D721Med (cell line): ENCODE results near the gene CLDN17.

Experiments
- DNase-seq: peaks from one replicate; pipeline ENCODE4 v3.0.0; 2011; ENCODE audit warnings: low spot score; ENCODE audit not compliant: insufficient read length
- FAIRE-seq: peaks from 2 replicates; lab custom pipeline; 2011; peaks lifted over from hg19 to GRCh38; lab: Jason Lieb, UNC
- TF ChIP-seq, protein P1 (sequence below): IDR thresholded peaks from 2 replicates; pipeline ENCODE4 v1.5.1; 2012; ENCODE audit warnings: mild to moderate bottlenecking, control low read depth; ENCODE audit not compliant: insufficient read depth; ENCODE audit errors: missing control alignments

The CLDN17 gene

DNA sequence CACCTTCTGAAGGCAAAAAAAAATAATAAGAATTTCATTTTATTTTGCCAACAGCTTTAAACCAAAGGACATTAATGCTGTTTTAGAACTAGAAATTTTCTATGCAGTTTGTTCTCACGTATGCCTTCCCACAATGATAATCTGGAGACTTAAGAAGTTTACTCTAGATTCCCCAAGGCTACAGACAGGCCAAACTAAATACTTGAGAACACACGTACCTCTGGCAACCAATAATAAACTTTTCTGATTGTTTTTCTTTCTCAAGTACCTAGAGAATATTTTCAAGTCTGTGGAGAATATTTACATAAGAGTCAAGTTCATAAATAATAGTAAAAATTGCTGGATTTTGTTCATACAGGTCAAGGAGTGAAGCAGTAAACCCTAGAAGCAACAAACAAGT, 33.4 kb upstream of the CLDN17 start:
- TF ChIP-seq, protein P1, sequence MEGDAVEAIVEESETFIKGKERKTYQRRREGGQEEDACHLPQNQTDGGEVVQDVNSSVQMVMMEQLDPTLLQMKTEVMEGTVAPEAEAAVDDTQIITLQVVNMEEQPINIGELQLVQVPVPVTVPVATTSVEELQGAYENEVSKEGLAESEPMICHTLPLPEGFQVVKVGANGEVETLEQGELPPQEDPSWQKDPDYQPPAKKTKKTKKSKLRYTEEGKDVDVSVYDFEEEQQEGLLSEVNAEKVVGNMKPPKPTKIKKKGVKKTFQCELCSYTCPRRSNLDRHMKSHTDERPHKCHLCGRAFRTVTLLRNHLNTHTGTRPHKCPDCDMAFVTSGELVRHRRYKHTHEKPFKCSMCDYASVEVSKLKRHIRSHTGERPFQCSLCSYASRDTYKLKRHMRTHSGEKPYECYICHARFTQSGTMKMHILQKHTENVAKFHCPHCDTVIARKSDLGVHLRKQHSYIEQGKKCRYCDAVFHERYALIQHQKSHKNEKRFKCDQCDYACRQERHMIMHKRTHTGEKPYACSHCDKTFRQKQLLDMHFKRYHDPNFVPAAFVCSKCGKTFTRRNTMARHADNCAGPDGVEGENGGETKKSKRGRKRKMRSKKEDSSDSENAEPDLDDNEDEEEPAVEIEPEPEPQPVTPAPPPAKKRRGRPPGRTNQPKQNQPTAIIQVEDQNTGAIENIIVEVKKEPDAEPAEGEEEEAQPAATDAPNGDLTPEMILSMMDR, result no peak
- no peak for FAIRE-seq
- DNase-seq, result no peak

DNA sequence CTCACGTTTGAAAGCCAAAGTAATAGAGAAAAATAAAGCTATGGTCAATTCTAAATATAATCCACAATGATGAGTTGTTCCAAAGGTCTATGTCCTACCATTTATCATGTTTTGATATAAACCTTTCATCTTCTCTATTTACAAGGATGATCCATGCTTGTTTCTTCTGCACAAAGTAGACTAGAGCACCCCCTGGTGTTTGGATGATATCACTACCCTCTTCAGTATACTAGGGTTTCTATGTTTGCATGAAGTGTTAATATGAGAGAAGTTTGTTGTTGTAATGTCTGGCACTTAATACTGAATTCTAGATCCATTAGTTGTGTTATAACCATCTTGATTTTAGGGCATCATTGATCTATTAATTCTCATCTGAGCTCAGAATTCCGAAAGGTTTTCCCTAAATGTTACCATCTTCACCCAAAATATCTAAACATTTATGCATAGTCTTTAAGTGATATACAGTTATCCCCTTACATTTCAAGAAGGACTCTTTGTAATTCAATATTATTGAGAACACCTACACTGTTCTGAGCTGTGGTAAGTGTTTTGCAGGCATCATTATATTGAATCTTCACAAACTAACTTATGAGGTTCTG, 28.2 kb upstream of the CLDN17 start:
- DNase-seq, result no peak
- TF ChIP-seq, protein P1, result peak; percentile 71
- peak; percentile 88 for FAIRE-seq

DNA sequence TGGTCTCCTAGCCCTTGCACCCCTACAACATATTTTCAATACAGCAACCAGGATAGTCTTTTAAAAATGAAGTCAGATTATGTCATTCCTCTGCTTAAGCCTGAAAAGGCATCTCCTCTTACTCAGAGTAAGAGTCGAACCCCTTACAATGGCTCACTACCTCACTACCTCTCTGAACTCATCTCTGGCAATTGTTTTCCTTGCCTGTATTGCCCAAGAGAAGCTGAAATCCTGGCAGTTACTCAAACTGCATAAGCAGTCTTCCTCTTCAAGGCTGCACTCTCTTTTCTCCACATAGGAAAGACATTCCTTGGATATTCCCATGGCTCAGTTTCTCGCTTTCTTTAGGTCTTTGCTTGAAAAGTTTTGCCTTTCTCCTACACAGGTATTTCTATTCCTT, 26.6 kb upstream of the CLDN17 start:
- DNase-seq (no peak), FAIRE-seq (no peak)
- TF ChIP-seq, protein P1, result no peak

DNA sequence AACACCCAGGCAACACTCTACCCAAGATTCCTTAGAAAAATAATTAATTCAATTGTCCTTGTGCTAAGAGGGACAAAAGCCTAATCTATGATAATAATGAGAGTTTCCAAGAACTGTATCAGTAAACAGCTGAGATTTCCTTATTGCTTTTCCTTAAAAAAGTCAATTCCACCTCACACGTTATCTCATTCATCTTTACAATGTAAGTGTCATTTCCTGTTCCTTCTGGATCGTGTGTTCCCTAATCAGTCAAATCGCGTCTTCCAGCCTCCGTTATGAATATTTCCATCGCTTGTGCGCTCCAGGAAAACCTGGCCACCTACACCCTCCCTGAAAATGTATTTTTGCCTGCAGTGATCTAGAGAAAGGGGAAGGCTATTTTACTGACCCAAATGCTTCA, 23.9 kb upstream of the CLDN17 start:
- TF ChIP-seq, protein P1, result no peak
- FAIRE-seq (no peak), DNase-seq (no peak)

DNA sequence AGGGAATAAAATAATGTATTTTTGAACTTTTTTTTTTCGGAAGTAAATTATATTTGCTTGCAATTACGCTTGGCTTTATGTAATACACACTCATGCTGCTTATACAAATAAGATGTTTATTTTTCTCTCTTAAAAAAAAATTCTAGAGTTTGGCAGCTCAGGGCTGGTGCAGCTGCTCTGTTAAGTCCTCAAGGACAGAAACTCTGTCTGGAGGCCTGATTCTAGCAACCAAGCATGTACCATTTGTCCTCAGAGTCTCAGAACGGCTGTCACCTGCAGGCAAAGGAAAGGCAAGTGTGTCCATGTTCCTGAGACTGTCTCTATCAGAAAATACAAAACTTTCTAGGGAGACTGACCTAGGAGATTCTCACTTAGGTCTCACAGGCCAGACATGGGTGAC, 23.2 kb upstream of the CLDN17 start:
- TF ChIP-seq, protein P1, result no peak
- FAIRE-seq (no peak), DNase-seq (no peak)

DNA sequence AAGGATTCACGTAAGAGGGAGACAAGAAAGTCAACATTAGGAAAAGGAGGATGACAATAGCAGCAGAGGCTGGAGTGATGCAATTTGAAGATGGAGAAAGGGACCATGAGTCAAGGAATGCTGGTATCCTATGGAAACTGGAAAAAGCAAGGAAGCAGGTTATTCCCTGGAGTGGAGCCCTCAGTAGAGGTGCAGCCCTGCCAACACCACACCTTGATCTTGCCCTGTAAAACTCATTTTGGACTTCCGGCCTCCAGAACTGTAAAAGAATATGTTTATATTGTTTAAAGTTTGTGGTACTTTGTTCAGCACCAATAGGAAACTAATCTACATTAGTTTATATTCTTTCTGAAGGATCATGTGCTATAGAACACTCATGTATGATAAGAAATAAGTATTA, 19.6 kb upstream of the CLDN17 start:
- no peak for FAIRE-seq
- TF ChIP-seq, protein P1, result no peak
- DNase-seq, result no peak

DNA sequence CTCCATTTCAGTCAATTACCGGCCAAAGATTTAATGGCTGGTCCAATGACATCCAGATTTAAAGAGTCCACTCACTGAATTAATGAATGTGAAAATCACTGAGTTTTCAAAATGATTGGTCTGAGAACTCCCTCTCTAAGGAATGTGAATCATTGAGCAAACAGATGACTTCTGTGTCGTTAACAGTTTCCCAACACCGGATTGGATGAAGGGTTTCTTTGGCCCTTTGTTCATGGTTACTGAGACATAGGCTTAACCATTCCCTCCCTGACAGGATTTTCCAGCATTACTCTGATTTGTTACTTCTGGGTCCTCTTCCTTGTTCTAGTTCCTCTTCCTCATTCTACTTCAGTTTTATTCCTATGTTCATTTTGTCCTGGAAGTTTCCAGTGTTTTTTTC, 1.5 kb upstream of the CLDN17 start:
- TF ChIP-seq, protein P1, result no peak
- DNase-seq (no peak), FAIRE-seq (no peak)
